GM18517 (cell line): ENCODE results near the gene HAUS3.
"Not testable (repeated sequence)": the region's sequence is repeated elsewhere in the genome, so short reads cannot be mapped to it uniquely, and the experiment has no call there.

Experiments used
- ATAC-seq: cut with Tn5 transposase; IDR thresholded peaks from one replicate; pipeline ENCODE4 v1.9.1; 2021; ENCODE audit warnings: mild to moderate bottlenecking, moderate library complexity; ENCODE audit not compliant: unreplicated experiment

HAUS3 gene

GRCh38 chr4:2231082-2231481, 10.8 kb downstream of the HAUS3 start:
- ATAC-seq: no peak

GRCh38 chr4:2226261-2226660, 15.7 kb downstream of the HAUS3 start:
- no peak for ATAC-seq

GRCh38 chr4:2222838-2223237, 19.1 kb downstream of the HAUS3 start:
- ATAC-seq: no peak

GRCh38 chr4:2221378-2221777, 20.5 kb downstream of the HAUS3 start:
- ATAC-seq: not testable (repeated sequence)

GRCh38 chr4:2220016-2220630, 21.8 kb downstream of the HAUS3 start:
- ATAC-seq: no peak

GRCh38 chr4:2219233-2219760, 22.6 kb downstream of the HAUS3 start:
- no peak for ATAC-seq

GRCh38 chr4:2218436-2218835, 23.5 kb downstream of the HAUS3 start:
- ATAC-seq: no peak

GRCh38 chr4:2217726-2218125, 24.2 kb downstream of the HAUS3 start:
- no peak for ATAC-seq

- ATAC-seq: no peak
Measured at GRCh38 chr4:2212831-2213230, 29.1 kb downstream of the HAUS3 start.

GRCh38 chr4:2202789-2203188, 39.1 kb downstream of the HAUS3 start:
- not testable (repeated sequence) for ATAC-seq

GRCh38 chr4:2194496-2194895, 47.4 kb downstream of the HAUS3 start:
- ATAC-seq: no peak

GRCh38 chr4:2193326-2193725, 48.6 kb downstream of the HAUS3 start:
- ATAC-seq: no peak

- no peak for ATAC-seq
Measured at GRCh38 chr4:2186865-2187172, 55.1 kb downstream of the HAUS3 start.

- ATAC-seq: no peak
Measured at GRCh38 chr4:2186133-2186864, 55.6 kb downstream of the HAUS3 start.

- ATAC-seq: no peak
Measured at GRCh38 chr4:2183394-2183793, 58.5 kb downstream of the HAUS3 start.

- no peak for ATAC-seq
Measured at GRCh38 chr4:2182994-2183393, 58.9 kb downstream of the HAUS3 start.

GRCh38 chr4:2180410-2180809, 61.5 kb downstream of the HAUS3 start:
- no peak for ATAC-seq

GRCh38 chr4:2179717-2180116, 62.2 kb downstream of the HAUS3 start:
- no peak for ATAC-seq

- no peak for ATAC-seq
Measured at GRCh38 chr4:2178986-2179385, 62.9 kb downstream of the HAUS3 start.
